KMS-11 (cell line): ENCODE measurements around the gene GAMT.
"Not testable (repeated sequence)": the region's sequence is repeated elsewhere in the genome, so short reads cannot be mapped to it uniquely, and the experiment has no call there.

Source experiments
- H2AFZ ChIP-seq: fragments of 200-600 bp; sonication (generic); 2 replicates; pipeline ENCODE4 v1.6.1; 2016; ENCODE audit warnings: antibody characterized with exemption, mixed run types, low read depth
- H3K27ac ChIP-seq: fragments of 200-600 bp; sonication (generic); 2 replicates; pipeline ENCODE4 v1.6.1; 2016; ENCODE audit warnings: mild to moderate bottlenecking, mixed run types
- H3K27me3 ChIP-seq: fragments of 200-600 bp; sonication (generic); 2 replicates; pipeline ENCODE4 v1.6.1; 2017; ENCODE audit warnings: mild to moderate bottlenecking, low read depth, mixed run types, moderate library complexity; ENCODE audit not compliant: insufficient read depth
- H3K36me3 ChIP-seq: fragments of 200-600 bp; sonication (generic); 2 replicates; pipeline ENCODE4 v1.6.1; 2017; ENCODE audit warnings: mild to moderate bottlenecking, mixed run types; ENCODE audit not compliant: insufficient read depth
- H3K4me1 ChIP-seq: fragments of 200-600 bp; sonication (generic); 2 replicates; pipeline ENCODE4 v1.6.1; 2016; ENCODE audit warnings: mild to moderate bottlenecking, low read depth, mixed run types; ENCODE audit not compliant: poor library complexity, severe bottlenecking
- H3K4me2 ChIP-seq: fragments of 200-600 bp; sonication (generic); 2 replicates; pipeline ENCODE4 v1.7.0; 2016; ENCODE audit warnings: mild to moderate bottlenecking, mixed run types
- H3K4me3 ChIP-seq: fragments of 200-600 bp; sonication (generic); IDR thresholded peaks from 2 replicates; pipeline ENCODE4 v1.6.1; 2017; ENCODE audit warnings: low read depth, low read length, mixed read lengths; ENCODE audit not compliant: insufficient read depth
- H3K79me2 ChIP-seq: fragments of 200-600 bp; sonication (generic); 2 replicates; pipeline ENCODE4 v1.6.1; 2016; ENCODE audit warnings: low read depth, mixed run types; ENCODE audit not compliant: insufficient read depth
- H3K9ac ChIP-seq: fragments of 200-600 bp; sonication (generic); 2 replicates; pipeline ENCODE4 v1.6.1; 2016; ENCODE audit warnings: mild to moderate bottlenecking, mixed run types
- H4K20me1 ChIP-seq: fragments of 200-600 bp; sonication (generic); 2 replicates; pipeline ENCODE4 v1.6.1; 2016; ENCODE audit warnings: mild to moderate bottlenecking, mixed run types; ENCODE audit not compliant: insufficient read depth
- CTCF ChIP-seq: fragments of 200-600 bp; sonication (generic); conservative IDR thresholded peaks from 2 replicates; pipeline ENCODE4 v1.6.1; 2017; ENCODE audit warnings: low read depth, mild to moderate bottlenecking, antibody characterized with exemption, low read length, moderate library complexity, mixed read lengths

The GAMT gene

DNA sequence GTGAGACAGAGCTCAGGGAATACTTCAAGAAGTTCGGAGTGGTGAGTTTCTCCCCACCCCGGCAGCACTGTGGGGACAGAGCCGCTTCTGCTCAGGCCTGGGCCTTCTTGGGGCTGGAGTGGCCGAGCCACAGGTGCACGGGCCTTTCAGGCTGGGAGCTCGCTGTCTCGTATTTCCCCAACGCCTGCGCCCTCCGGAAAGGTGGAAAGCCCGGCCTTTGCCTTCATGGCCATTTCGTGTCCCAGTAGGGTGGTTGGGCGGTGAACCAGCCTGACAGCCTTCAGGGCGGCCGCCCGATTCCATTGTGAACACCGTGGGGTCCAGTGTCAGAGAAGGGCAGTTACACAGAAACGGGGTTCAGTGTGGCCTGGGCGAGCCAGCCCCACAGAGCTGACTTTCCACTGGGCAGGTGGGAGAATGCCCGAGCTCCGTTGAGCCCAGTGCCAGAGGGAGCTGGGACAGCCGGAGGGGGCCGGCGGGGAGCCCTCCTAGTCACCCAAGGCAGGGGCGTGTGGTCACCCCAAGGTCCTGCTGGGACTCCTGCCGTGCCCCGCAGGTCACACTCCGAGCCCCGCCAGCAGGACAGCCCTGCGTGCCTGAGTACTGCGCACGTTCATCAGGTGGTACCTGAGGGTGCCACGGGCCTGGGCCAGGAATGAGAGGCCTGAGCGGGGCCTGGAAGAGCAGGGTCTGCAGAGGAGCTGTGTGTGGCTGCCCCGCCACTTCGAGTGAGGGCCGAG is 20.0 kb upstream of the GAMT start:
- Histone ChIP-seq H3K79me2 (peaks cover 64% of the 10 kb centered on the region), H3K36me3 (no peaks in the 10 kb centered on the region; the same call in 1 of the 2 replicates), H4K20me1 (peaks cover 10% of the 10 kb centered on the region; the same call in 1 of the 2 replicates), H3K27me3 (no peaks in the 10 kb centered on the region), H3K4me1 (no peaks in the 10 kb centered on the region), H3K4me2 (no peak overlapping the region), H2AFZ (no peak overlapping the region), H3K4me3 (no peak overlapping the region), H3K9ac (no peak overlapping the region), H3K27ac (no peak overlapping the region)
- no peak for TF ChIP-seq CTCF

DNA sequence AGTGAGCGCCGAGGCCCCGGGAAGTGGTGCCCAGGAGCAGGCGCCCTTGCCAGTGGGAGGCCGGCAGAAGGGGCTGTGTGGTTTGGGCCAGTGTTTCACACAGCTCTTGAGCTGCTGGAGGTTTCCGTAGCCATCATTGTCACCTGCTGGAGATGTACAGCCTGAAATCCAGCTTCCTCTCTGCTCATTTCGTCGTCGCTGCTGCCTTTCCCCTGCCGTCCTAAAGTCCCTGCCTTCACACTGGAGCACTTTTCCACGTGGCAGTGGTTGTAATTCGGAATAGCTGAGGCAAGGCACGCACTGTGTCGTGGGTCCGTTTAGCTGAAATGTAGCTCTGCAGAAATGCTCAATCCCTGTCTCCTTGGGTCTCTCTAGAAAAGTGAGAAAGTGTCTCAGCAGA is 19.2 kb upstream of the GAMT start:
- Histone ChIP-seq H4K20me1 (peaks cover 8% of the 10 kb centered on the region; the same call in 1 of the 2 replicates), H3K9ac (no peak overlapping the region), H3K4me2 (no peak overlapping the region), H3K4me3 (no peak overlapping the region), H3K79me2 (peaks cover 68% of the 10 kb centered on the region), H3K36me3 (no peaks in the 10 kb centered on the region; the same call in 1 of the 2 replicates), H3K27ac (no peak overlapping the region), H3K4me1 (no peaks in the 10 kb centered on the region), H2AFZ (no peak overlapping the region), H3K27me3 (no peaks in the 10 kb centered on the region)
- TF ChIP-seq CTCF, result no peak

DNA sequence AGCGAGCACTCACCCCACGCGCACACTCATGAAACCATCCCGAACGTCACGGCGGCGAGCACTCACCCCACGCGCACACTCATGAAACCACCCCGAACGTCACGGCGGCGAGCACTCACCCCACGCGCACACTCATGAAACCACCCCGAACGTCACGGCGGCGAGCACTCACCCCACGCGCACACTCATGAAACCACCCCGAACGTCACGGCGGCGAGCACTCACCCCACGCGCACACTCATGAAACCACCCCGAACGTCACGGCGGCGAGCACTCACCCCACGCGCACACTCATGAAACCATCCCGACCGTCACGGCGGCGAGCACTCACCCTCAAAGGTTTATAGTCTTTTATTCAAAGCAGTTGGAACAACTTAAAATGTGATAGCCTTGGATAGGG is 18.7 kb upstream of the GAMT start:
- H3K27ac ChIP-seq, H4K20me1 ChIP-seq, H3K27me3 ChIP-seq, H3K4me3 ChIP-seq, H3K4me1 ChIP-seq, H2AFZ ChIP-seq, H3K9ac ChIP-seq, H3K36me3 ChIP-seq, H3K4me2 ChIP-seq: not testable (repeated sequence)
- peaks cover 68% of the 10 kb centered on the region for H3K79me2 ChIP-seq

GRCh38 chr19:1418951-1419738 is 17.8 kb upstream of the GAMT start:
- Histone ChIP-seq H3K79me2 (peaks cover 77% of the 10 kb centered on the region), H3K9ac (no peak overlapping the region), H3K27ac (no peak overlapping the region), H3K27me3 (no peaks in the 10 kb centered on the region), H3K4me3 (no peak overlapping the region), H2AFZ (no peak overlapping the region), H3K36me3 (no peaks in the 10 kb centered on the region; the same call in 1 of the 2 replicates), H4K20me1 (peaks cover 13% of the 10 kb centered on the region), H3K4me1 (no peaks in the 10 kb centered on the region), H3K4me2 (no peak overlapping the region)
- no peak for TF ChIP-seq CTCF

DNA sequence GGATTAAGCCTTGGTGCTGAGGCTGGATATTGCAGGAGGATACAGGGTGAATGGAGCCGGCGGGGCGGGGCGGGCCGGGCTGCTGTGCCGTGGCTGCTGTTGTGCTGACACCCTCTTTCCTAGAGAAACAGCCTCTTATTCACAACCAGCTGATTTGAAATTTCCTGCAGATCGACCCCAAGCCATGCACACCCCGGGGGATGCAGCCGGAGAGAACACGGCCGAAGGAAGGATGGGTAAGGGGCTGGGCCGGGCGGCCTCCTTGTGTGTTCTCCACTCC is 17.1 kb upstream of the GAMT start:
- peaks cover 81% of the 10 kb centered on the region for H3K79me2 ChIP-seq
- H3K4me1 ChIP-seq, result peaks cover 3% of the 10 kb centered on the region
- H3K27ac ChIP-seq, result no peak overlapping the region
- no peak overlapping the region for H2AFZ ChIP-seq
- no peak overlapping the region for H3K4me3 ChIP-seq
- H3K9ac ChIP-seq, result no peak overlapping the region
- peaks cover 19% of the 10 kb centered on the region for H4K20me1 ChIP-seq
- H3K4me2 ChIP-seq, result no peak overlapping the region
- TF ChIP-seq CTCF, result no peak
- no peaks in the 10 kb centered on the region for H3K27me3 ChIP-seq
- no peaks in the 10 kb centered on the region; the same call in 1 of the 2 replicates for H3K36me3 ChIP-seq
